ENCODE measurements around the gene ERH.

GRCh38 chr14:69370061-69370460 lies 28.0 kb downstream of the ERH start:
- no peak for TF ChIP-seq CTCF (IDR thresholded peaks at IDR 0.05)
- no peak for TF ChIP-seq POLR2AphosphoS5 (IDR thresholded peaks at IDR 0.05)
- TF ChIP-seq POLR2A (IDR thresholded peaks at IDR 0.05), result no peak

All from breast epithelium (tissue), 3 donors.